Trophoblast cell (in vitro differentiated cells and primary cell): ENCODE data around the gene TPD52L2.

Experiments
- DNase-seq, 2 donors: peaks; one replicate each; pipeline ENCODE4 v3.0.0-alpha.2; 2016
- H2AFZ ChIP-seq: 2 replicates; pipeline ENCODE4 v1.6.1; 2013; ENCODE audit warnings: low read length, moderate library complexity, mild to moderate bottlenecking; ENCODE audit not compliant: insufficient read depth, poor library complexity
- H2AK5ac ChIP-seq: 2 replicates; pipeline ENCODE4 v1.6.1; 2013; ENCODE audit warnings: mild to moderate bottlenecking, low read length
- H2BK120ac ChIP-seq: 2 replicates; pipeline ENCODE4 v1.6.1; 2013; ENCODE audit warnings: low read length, mild to moderate bottlenecking, moderate library complexity; ENCODE audit not compliant: insufficient read depth, poor library complexity
- H2BK12ac ChIP-seq: 2 replicates; pipeline ENCODE4 v1.6.1; 2013; ENCODE audit warnings: mild to moderate bottlenecking, low read length, moderate library complexity
- H2BK5ac ChIP-seq: 2 replicates; pipeline ENCODE4 v1.6.1; 2013; ENCODE audit warnings: low read length, low read depth, moderate library complexity, mild to moderate bottlenecking; ENCODE audit not compliant: poor library complexity
- H3K14ac ChIP-seq: 2 replicates; pipeline ENCODE4 v1.6.1; 2013; ENCODE audit warnings: mild to moderate bottlenecking, low read length
- H3K18ac ChIP-seq: 2 replicates; pipeline ENCODE4 v1.6.1; 2013; ENCODE audit warnings: mild to moderate bottlenecking, low read length
- H3K23ac ChIP-seq: 2 replicates; pipeline ENCODE4 v1.6.1; 2013; ENCODE audit warnings: low read length
- H3K27ac ChIP-seq: 2 replicates; pipeline ENCODE4 v1.5.1; 2013; ENCODE audit warnings: low read depth, mild to moderate bottlenecking, inconsistent platforms, low read length, moderate library complexity
- H3K27me3 ChIP-seq: 2 replicates; pipeline ENCODE4 v1.6.1; 2013; ENCODE audit warnings: inconsistent platforms, mild to moderate bottlenecking, low read length, moderate library complexity; ENCODE audit not compliant: insufficient read depth
- H3K36me3 ChIP-seq, 2 experiments: 1 replicate in 1 of 2; 2 replicates in 1 of 2; pipeline ENCODE4 v1.6.1; 2013; ENCODE audit warnings: low read length in 2 of 2, mild to moderate bottlenecking in 2 of 2, moderate library complexity in 1 of 2; ENCODE audit not compliant: insufficient read depth in 2 of 2, control insufficient read depth in 1 of 2
- H3K4ac ChIP-seq: 2 replicates; pipeline ENCODE4 v1.6.1; 2013; ENCODE audit warnings: low read depth, mild to moderate bottlenecking, low read length, moderate library complexity
- H3K4me1 ChIP-seq, 2 experiments: 1 replicate in 1 of 2; 2 replicates in 1 of 2; pipeline ENCODE4 v1.6.1; 2013; ENCODE audit warnings: low read length in 2 of 2, mild to moderate bottlenecking in 2 of 2, moderate library complexity in 1 of 2; ENCODE audit not compliant: insufficient read depth in 2 of 2, control insufficient read depth in 1 of 2
- H3K4me2 ChIP-seq: 2 replicates; pipeline ENCODE4 v1.6.1; 2013; ENCODE audit warnings: inconsistent platforms, mild to moderate bottlenecking, low read length, moderate library complexity
- H3K4me3 ChIP-seq: 2 replicates; pipeline ENCODE4 v1.5.1; 2013; ENCODE audit warnings: mild to moderate bottlenecking, low read depth, low read length, inconsistent platforms
- H3K79me1 ChIP-seq: one replicate; pipeline ENCODE4 v1.6.1; 2013; ENCODE audit warnings: low read length
- H3K79me2 ChIP-seq: 2 replicates; pipeline ENCODE4 v1.6.1; 2013; ENCODE audit warnings: low read length, mild to moderate bottlenecking; ENCODE audit not compliant: control insufficient read depth, insufficient read depth, poor library complexity
- H3K9ac ChIP-seq: 2 replicates; pipeline ENCODE4 v1.6.1; 2013; ENCODE audit warnings: mild to moderate bottlenecking, low read length
- H3K9me3 ChIP-seq: 2 replicates; pipeline ENCODE4 v1.6.1; 2013; ENCODE audit warnings: low read depth, mild to moderate bottlenecking, control low read depth, inconsistent platforms, low read length; ENCODE audit not compliant: insufficient read depth
- H4K12ac ChIP-seq: 2 replicates; pipeline ENCODE4 v1.6.1; 2013; ENCODE audit warnings: low read depth, mild to moderate bottlenecking, low read length, moderate library complexity
- H4K8ac ChIP-seq: 2 replicates; pipeline ENCODE4 v1.6.1; 2013; ENCODE audit warnings: low read depth, mild to moderate bottlenecking, low read length, moderate library complexity
- H4K91ac ChIP-seq: one replicate; pipeline ENCODE4 v1.6.1; 2013; ENCODE audit warnings: low read depth, mild to moderate bottlenecking, low read length, moderate library complexity
- WGBS: extraction: QIAGEN DNeasy Blood & Tissue Kit; methylation state at CpG from one replicate; pipeline ENCODE4 v1.1.7; 2013; ENCODE audit warnings: missing lambda C conversion rate; ENCODE audit not compliant: insufficient read length, insufficient coverage; ENCODE audit errors: extremely low coverage; 5-methylcytosine and 5-hydroxymethylcytosine counted together

TPD52L2 gene

DNA sequence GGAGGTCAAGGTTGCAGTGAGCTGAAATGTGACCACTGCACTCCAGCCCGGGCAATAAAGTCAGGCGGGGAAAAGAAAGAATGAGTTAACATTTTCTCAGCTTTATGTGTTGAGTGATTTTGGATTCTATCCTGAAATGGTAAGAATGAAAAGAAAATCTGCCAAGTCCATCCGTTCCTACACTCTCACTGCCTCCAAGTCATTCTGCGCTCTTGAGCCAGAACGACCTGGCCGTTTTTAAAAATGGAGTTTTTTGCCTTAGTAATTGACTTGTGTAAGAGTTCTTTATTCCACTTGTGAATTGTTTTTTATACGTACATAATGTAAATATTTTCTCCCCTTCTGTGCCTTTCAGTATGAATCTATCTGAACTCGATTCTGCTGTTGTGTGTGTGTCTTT lies 58.6 kb downstream of the TPD52L2 start:
- no peak overlapping the region for H4K91ac ChIP-seq
- no peak overlapping the region for H3K4me3 ChIP-seq
- H2BK12ac ChIP-seq: no peak overlapping the region
- H3K4ac ChIP-seq: no peak overlapping the region
- H2AFZ ChIP-seq: no peak overlapping the region
- no peak overlapping the region for H4K8ac ChIP-seq
- peaks cover 33 to 34% of the 10 kb centered on the region in 2 experiments for H3K36me3 ChIP-seq
- no peak overlapping the region for H3K9ac ChIP-seq
- no peak overlapping the region for H3K14ac ChIP-seq
- H3K79me2 ChIP-seq: no peaks in the 10 kb centered on the region
- no peak overlapping the region for H2AK5ac ChIP-seq
- H2BK120ac ChIP-seq: no peak overlapping the region
- no peak overlapping the region for H4K12ac ChIP-seq
- H3K4me1 ChIP-seq: no peaks in the 10 kb centered on the region
- no CpG with 5 or more reads among the region's 8 CpGs for WGBS
- no peaks in the 10 kb centered on the region for H3K9me3 ChIP-seq
- H3K79me1 ChIP-seq: no peaks in the 10 kb centered on the region
- H3K18ac ChIP-seq: no peak overlapping the region
- H3K27ac ChIP-seq: no peak overlapping the region
- no peak for DNase-seq
- no peak overlapping the region for H3K23ac ChIP-seq
- H2BK5ac ChIP-seq: no peak overlapping the region
- H3K4me2 ChIP-seq: no peak overlapping the region
- no peaks in the 10 kb centered on the region for H3K27me3 ChIP-seq

DNA sequence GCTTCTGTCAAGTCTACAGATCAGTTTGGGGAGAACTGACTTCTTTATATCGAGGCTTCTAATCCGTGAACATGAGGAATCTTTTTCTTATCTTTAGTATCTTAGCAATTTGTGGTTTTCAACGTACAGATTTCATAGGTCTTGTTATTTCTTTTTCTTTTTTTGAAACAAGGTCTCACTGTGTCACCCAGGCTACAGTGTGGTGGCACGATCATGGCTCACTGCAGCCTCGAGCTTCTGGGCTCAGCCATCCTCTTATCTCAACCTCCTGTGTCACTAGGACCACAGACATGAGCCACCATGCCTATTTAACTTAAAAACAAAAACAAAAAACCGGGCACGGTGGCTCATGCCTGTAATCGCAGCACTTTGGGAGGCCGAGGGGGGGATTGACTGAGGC lies 59.2 kb downstream of the TPD52L2 start:
- Histone ChIP-seq H3K9ac (no peak overlapping the region), H3K4me1 (no peaks in the 10 kb centered on the region), H3K18ac (no peak overlapping the region), H3K23ac (no peak overlapping the region), H3K79me1 (no peaks in the 10 kb centered on the region), H2BK12ac (no peak overlapping the region), H3K4ac (no peak overlapping the region), H2AFZ (no peak overlapping the region), H3K4me3 (no peak overlapping the region), H2BK5ac (no peak overlapping the region), H3K36me3 (peaks cover 36 to 38% of the 10 kb centered on the region in 2 experiments), H2AK5ac (no peak overlapping the region), H3K4me2 (no peak overlapping the region), H3K14ac (no peak overlapping the region), H3K79me2 (no peaks in the 10 kb centered on the region), H3K27ac (no peak overlapping the region), H4K12ac (no peak overlapping the region), H2BK120ac (no peak overlapping the region), H4K91ac (no peak overlapping the region), H3K9me3 (peaks cover 3% of the 10 kb centered on the region), H3K27me3 (no peaks in the 10 kb centered on the region), H4K8ac (no peak overlapping the region)
- no peak for DNase-seq
- no CpG with 5 or more reads among the region's 9 CpGs for WGBS

DNA sequence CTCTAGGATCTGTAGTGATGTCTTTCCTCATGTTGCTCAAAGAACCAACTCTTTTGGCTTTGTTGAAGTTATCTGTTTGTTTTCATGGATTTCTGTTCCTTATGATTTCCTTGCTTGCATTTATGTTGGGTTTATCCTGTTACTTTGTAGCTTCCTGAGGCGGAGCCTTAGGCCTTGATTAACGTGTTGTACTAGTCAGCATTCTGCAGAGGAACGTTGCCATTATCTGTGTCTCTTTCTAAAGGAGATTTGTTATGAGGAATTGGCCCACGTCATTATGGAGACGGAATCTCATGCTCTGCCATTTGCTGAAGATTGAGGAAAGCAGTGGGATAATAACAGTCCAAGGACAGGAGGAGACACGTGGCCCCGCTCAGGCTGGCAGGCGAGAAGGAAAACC lies 61.2 kb downstream of the TPD52L2 start:
- no peak overlapping the region for H3K4me2 ChIP-seq
- no peaks in the 10 kb centered on the region for H3K79me2 ChIP-seq
- H3K4me1 ChIP-seq: no peaks in the 10 kb centered on the region
- no peak overlapping the region for H3K27ac ChIP-seq
- no peaks in the 10 kb centered on the region for H3K79me1 ChIP-seq
- H3K4ac ChIP-seq: no peak overlapping the region
- H2BK120ac ChIP-seq: no peak overlapping the region
- H2BK5ac ChIP-seq: no peak overlapping the region
- no peak overlapping the region for H4K12ac ChIP-seq
- no peak overlapping the region for H3K9ac ChIP-seq
- peaks cover 44 to 47% of the 10 kb centered on the region in 2 experiments for H3K36me3 ChIP-seq
- no peak overlapping the region for H2BK12ac ChIP-seq
- no peak overlapping the region for H2AFZ ChIP-seq
- no peaks in the 10 kb centered on the region for H3K27me3 ChIP-seq
- H4K91ac ChIP-seq: no peak overlapping the region
- H3K14ac ChIP-seq: no peak overlapping the region
- DNase-seq: no peak
- H3K23ac ChIP-seq: no peak overlapping the region
- no peak overlapping the region for H4K8ac ChIP-seq
- H3K18ac ChIP-seq: no peak overlapping the region
- no peak overlapping the region for H3K4me3 ChIP-seq
- no peak overlapping the region for H2AK5ac ChIP-seq
- H3K9me3 ChIP-seq: peaks cover 3% of the 10 kb centered on the region
- WGBS: no CpG with 5 or more reads among the region's 8 CpGs

GRCh38 chr20:63929071-63929470 lies 64.0 kb downstream of the TPD52L2 start:
- H3K18ac ChIP-seq: no peak overlapping the region
- no peak overlapping the region for H4K91ac ChIP-seq
- H3K9ac ChIP-seq: no peak overlapping the region
- no peak overlapping the region for H2BK5ac ChIP-seq
- no peak for DNase-seq
- H2AK5ac ChIP-seq: no peak overlapping the region
- no peak overlapping the region for H2BK120ac ChIP-seq
- no peak overlapping the region for H3K14ac ChIP-seq
- no peak overlapping the region for H2BK12ac ChIP-seq
- H3K36me3 ChIP-seq: peaks cover 58 to 67% of the 10 kb centered on the region in 2 experiments
- no peak overlapping the region for H3K27ac ChIP-seq
- H4K8ac ChIP-seq: no peak overlapping the region
- no peaks in the 10 kb centered on the region for H3K27me3 ChIP-seq
- H3K23ac ChIP-seq: no peak overlapping the region
- H3K4ac ChIP-seq: no peak overlapping the region
- peaks cover 3% of the 10 kb centered on the region for H3K9me3 ChIP-seq
- H3K4me1 ChIP-seq: no peaks in the 10 kb centered on the region
- H3K79me2 ChIP-seq: no peaks in the 10 kb centered on the region
- H3K4me2 ChIP-seq: no peak overlapping the region
- no peaks in the 10 kb centered on the region for H3K79me1 ChIP-seq
- H2AFZ ChIP-seq: no peak overlapping the region
- no peak overlapping the region for H4K12ac ChIP-seq
- H3K4me3 ChIP-seq: no peak overlapping the region
- WGBS: no CpG with 5 or more reads among the region's 26 CpGs
